ENCODE measurements around the gene MYL9.
A peak's percentile ranks its signal among the peaks of the same experiment; 100 is the strongest.

The MYL9 gene

GRCh38 chr20:36526521-36527011, 14.8 kb upstream of the MYL9 start:
- no peak for DNase-seq (ENCODE audit: low spot score)

GRCh38 chr20:36527331-36528125, 13.8 kb upstream of the MYL9 start:
- DNase-seq (ENCODE audit: low spot score): no peak

GRCh38 chr20:36528176-36528874, 13.0 kb upstream of the MYL9 start:
- no peak for DNase-seq (ENCODE audit: low spot score)

- DNase-seq (ENCODE audit: low spot score): no peak
Observed at GRCh38 chr20:36528875-36529417, 12.4 kb upstream of the MYL9 start.

DNA sequence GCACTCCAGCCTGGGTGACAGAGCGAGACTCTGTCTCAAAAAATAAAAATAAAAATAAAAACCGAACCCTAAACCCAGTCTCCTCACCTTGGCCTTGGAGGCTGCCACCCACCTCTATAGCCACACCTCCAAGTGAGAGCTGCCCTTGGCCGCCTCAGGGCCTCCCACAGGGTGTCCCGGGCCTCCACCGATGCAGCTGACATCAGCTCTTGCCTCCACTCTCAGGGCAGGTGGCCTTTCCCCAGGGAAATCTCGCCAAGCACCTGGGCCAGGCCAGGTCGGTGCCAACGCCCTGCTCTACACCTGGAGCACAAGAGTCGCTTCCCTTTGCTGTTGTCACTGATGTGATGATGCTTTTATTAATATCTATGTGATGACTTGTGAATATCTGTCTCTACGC, 8.9 kb upstream of the MYL9 start:
- no peak for DNase-seq (ENCODE audit: low spot score)

DNA sequence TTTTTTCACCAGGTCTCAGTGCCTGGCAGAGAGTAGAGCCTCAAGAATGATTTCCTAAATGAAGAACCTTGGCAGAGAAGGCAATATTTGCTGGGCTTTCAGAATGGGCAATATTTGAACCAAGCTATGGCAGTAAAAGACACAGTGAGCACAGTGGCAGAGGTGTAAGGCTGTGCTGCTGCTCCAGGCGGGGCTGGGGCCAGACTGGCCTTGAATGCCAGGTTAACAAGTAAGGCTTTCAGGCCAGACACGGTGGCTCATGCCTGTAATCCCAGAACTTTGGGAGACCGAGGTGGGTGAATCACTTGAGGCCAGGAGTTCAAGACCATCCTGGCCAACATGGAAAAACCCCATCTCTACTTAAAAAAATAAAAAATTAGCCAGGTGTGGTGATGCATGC, 8.5 kb upstream of the MYL9 start:
- no peak for DNase-seq (ENCODE audit: low spot score)

GRCh38 chr20:36538026-36538722, 3.1 kb upstream of the MYL9 start:
- DNase-seq (ENCODE audit: low spot score): no peak

DNA sequence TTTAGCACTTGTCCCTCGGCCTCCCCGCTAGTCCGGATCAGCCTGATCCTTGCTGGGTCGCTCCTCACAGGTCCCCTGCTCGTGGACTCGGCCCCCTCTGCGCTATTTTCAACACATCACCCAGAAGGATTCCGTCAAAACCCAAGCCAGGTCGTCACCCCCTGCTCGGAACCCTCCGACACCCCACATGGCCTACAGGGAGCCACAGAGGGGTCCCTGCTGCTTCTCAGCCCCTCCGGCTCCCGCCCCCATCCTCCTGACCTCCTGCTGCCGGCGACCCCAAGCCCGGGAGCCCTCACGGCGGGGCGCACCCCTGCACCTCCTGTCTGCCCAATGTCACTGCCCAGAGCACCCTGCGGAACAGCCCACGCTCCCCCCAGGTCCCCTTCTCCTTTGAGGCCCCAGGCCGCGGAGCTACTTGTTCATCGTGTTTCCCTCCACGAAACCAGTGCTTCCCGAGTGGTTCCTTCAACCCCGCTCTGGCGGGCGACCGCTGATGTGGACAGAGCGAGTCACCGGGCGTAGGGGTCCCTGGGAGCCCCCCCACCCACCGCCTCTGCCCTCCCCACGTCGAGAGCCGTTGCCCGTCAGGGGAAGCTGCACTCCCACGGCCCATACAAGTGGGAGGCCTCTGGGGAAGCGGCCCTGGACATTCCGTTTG, 638 bp upstream of the MYL9 start:
- no peak for DNase-seq (ENCODE audit: low spot score)

GRCh38 chr20:36541768-36542488, 609 bp downstream of the MYL9 start:
- peak; percentile 74 for DNase-seq (ENCODE audit: low spot score)

DNA sequence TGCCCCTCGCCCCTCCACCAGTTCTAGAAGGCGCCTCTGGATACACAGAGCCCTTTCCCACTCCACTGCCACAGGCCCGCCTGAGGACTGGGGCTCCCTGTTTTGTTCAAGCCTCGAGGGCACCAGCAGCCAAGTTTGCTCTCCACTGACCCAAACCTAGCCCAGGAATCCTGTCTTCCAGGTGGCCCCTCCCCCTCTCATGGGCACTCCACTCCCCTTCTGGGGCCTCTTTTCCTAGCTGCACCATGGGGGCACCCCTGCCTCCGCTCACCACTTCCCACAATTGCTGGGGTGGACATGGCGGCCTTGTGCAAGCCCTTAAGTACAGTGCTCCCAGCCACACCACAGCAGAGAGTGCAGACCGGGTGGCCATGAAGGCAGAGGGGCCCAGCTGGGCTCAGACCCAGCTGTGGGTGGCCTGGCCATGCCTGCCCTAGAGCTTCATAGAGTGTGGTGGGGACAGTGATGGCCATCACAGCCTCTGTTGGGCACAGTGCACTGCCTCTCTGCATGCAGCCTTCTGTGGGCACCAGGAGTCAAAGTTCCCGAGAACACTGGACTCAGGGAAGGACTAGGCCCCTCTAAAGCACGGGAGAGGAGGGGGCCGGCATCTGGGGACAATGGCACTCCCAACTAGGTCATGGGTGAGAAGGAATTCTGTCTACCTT, 1.3 kb downstream of the MYL9 start:
- no peak for DNase-seq (ENCODE audit: low spot score)

DNA sequence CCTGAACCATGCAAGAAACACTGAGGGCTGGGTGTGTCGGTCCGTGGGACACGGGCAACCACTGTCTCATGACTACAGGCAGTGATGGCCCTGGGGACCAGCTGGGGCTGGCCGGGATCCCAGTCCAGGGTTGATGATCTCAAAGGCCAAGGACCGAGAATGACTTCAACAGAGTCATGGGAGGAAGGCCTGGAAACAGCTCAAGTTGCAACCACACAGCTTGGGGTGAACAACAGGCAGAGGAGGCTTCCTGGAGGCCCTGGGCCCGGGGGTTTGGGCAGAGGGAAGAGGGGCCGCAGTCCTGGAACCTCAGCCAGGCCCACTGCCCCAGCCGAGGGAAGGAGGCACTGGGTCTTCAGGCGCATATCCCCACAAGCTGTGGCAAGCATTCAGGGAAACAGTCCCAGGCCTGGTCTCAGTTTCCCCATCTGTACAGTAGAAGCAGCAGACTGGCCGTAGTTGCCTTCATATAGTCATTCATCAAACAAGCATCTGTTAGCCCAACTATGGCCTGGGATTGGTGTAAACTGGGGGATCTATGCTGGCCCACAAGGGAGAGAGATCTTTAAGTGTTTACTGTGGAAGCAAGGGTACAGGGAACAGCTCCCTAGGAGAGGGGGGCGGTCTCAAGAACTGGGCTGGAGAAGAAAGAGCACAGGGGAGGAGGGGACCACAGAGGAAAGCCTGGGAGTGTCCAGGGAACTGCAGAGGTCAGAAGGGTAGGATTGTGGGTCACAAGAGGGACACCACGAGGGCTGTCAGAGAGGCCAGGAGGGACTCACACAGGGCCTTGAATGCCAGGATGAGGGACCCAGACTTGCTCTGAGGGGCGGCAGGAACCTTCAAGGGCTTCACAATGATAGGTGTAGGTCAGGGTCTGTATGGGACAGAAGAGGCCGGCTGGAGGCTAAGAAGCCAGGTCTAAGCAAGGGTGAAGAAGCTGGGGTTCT, 2.1 kb downstream of the MYL9 start:
- no peak for DNase-seq (ENCODE audit: low spot score)

DNA sequence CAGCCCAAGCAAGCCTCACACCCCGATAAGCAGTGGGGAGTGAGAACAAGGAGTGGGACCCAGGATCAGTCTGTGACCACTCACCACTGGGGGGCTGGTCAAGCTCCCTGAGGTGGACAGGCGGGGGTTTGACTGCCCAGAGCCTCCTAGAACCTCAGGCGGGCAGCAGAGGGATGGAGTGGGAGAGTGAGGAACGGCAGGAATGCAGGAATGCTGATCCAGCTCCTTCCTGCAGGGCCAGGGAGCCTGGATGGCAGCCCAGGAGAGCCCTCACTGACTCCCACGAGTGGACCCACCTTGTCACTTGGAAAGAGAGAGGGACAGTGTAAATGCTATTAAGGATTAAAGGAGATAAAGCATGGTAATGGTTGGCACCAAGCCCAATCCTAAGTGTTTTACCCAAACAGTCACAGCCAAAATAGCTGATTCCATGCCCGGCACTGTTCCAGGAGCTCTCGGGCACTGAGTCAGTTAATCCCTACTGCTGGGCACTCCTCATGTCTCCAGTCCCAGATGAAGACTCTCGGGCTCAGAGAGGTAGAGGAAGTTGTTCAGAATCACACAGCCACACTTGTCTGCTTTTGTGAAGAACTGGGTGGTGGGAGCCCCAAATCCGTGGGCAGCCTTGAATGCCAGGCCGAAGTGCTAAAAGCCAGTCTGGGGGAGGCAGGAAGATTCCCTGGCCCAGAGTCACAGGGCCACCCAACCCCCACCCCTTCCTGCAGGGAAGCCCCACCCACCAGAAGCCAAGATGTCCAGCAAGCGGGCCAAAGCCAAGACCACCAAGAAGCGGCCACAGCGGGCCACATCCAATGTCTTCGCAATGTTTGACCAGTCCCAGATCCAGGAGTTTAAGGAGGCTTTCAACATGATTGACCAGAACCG, 3.1 kb downstream of the MYL9 start:
- no peak for DNase-seq (ENCODE audit: low spot score)

GRCh38 chr20:36546111-36546736, 4.9 kb downstream of the MYL9 start:
- DNase-seq (ENCODE audit: low spot score): no peak

DNA sequence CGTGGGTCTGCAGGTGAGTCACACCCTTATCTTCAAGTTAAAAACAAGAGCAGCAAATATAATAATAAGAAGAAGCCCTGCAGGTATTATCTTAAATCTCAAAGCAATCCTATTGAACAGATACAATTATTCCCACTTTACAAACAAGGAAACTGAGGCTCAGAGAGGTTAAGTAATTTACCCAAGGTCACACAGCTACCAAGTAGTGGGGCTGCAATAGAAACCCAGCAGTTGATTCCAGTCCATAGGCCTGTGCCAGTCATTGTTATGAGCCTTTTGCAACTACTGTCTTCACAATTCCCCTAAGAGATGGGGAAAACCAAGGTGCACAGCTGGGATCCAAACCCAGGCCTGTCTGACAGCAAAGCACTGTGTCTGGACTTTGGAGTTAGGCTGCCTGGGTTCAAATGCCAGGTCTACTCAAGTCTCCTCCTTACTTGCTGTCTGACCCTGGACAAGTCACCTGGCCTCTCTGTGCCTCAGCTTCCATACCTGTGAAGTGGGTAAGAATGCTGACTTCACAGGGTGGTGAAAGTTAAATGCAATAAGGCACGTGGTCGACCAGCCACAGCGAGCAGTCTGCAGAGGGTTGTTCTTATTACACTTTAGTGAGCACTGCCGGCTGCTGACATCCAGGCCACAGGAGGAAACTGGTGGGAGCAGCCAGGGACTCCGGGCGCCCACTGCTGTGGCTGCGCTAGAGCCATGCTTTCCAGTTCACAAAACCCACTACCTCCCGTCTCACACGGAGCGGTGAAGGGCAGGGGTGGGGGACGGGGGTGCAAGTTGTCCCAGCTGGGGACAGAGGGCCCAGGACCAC, 6.1 kb downstream of the MYL9 start:
- DNase-seq (ENCODE audit: low spot score): no peak

DNA sequence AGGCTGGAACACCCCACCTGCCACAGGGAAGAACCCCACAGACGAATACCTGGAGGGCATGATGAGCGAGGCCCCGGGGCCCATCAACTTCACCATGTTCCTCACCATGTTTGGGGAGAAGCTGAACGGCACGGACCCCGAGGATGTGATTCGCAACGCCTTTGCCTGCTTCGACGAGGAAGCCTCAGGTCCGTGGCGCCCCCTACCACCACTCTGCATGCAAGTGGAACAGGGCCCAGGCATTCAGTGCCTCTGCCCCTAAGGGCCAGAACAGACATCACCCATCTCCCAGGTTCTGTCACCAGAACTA, 6.6 kb downstream of the MYL9 start:
- DNase-seq (ENCODE audit: low spot score): no peak

DNA sequence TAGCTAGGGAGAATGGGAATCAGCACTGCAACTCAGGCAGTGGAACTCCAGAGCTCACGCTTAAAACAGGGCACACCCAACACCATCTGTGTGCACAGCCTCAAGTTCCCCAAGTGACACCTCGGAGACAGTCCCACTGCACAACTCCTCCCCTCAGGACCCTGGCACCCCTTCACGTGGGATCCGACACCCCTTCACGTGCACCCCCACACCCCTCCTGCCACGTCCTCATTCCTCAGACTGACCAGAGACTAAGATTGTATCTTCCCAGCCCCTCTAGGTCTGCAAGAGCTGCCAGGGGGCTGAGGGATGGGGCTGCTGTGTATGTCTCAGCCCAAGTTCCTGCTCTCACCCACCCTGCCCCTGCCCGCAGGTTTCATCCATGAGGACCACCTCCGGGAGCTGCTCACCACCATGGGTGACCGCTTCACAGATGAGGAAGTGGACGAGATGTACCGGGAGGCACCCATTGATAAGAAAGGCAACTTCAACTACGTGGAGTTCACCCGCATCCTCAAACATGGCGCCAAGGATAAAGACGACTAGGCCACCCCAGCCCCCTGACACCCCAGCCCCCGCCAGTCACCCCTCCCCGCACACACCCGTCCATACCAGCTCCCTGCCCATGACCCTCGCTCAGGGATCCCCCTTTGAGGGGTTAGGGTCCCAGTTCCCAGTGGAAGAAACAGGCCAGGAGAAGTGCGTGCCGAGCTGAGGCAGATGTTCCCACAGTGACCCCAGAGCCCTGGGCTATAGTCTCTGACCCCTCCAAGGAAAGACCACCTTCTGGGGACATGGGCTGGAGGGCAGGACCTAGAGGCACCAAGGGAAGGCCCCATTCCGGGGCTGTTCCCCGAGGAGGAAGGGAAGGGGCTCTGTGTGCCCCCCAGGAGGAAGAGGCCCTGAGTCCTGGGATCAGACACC, 7.6 kb downstream of the MYL9 start:
- DNase-seq (ENCODE audit: low spot score): no peak

DNA sequence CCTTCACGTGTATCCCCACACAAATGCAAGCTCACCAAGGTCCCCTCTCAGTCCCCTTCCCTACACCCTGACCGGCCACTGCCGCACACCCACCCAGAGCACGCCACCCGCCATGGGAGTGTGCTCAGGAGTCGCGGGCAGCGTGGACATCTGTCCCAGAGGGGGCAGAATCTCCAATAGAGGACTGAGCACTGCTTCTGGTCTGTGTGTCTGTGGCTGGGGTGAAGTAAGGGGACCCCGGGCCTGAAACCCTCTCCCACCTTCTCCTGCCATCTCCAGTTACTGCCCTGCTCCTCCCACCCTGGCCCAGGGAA, 8.3 kb downstream of the MYL9 start:
- DNase-seq (ENCODE audit: low spot score): no peak
